Activated CD8-positive, alpha-beta memory T cell treated with anti-CD3 and anti-CD28 coated beads, Interleukin-2, amount 50 U/mL, for 4 hours (primary cell): Measurements from ENCODE around the gene HDAC9.

Experiments used
- DNase-seq: peaks from one replicate; pipeline ENCODE4 v3.0.0-alpha.2; 2020

HDAC9 gene

GRCh38 chr7:18494821-18495408 is 634 bp upstream of the HDAC9 start:
- no peak for DNase-seq

- no peak for DNase-seq
Observed at GRCh38 chr7:18496341-18496700, 772 bp downstream of the HDAC9 start.

- no peak for DNase-seq
Observed at GRCh38 chr7:18497082-18497481, 1.5 kb downstream of the HDAC9 start.

- DNase-seq = no peak
Observed at GRCh38 chr7:18497800-18498199, 2.3 kb downstream of the HDAC9 start.

- no peak for DNase-seq
Observed at GRCh38 chr7:18498341-18498740, 2.8 kb downstream of the HDAC9 start.

GRCh38 chr7:18499407-18500177 is 4.0 kb downstream of the HDAC9 start:
- DNase-seq = no peak

GRCh38 chr7:18503126-18503866 is 7.7 kb downstream of the HDAC9 start:
- no peak for DNase-seq

GRCh38 chr7:18504965-18505364 is 9.4 kb downstream of the HDAC9 start:
- no peak for DNase-seq

GRCh38 chr7:18505870-18506460 is 10.4 kb downstream of the HDAC9 start:
- DNase-seq = no peak

GRCh38 chr7:18508443-18509427 is 13.2 kb downstream of the HDAC9 start:
- DNase-seq = no peak

- DNase-seq = no peak
Observed at GRCh38 chr7:18509481-18509880, 13.9 kb downstream of the HDAC9 start.

- no peak for DNase-seq
Observed at GRCh38 chr7:18511351-18512140, 16.0 kb downstream of the HDAC9 start.

GRCh38 chr7:18513343-18513742 is 17.8 kb downstream of the HDAC9 start:
- DNase-seq = no peak

GRCh38 chr7:18515067-18515466 is 19.5 kb downstream of the HDAC9 start:
- DNase-seq = no peak

GRCh38 chr7:18517646-18518045 is 22.1 kb downstream of the HDAC9 start:
- no peak for DNase-seq

GRCh38 chr7:18518555-18518954 is 23.0 kb downstream of the HDAC9 start:
- DNase-seq = no peak

- no peak for DNase-seq
Observed at GRCh38 chr7:18520450-18521235, 25.1 kb downstream of the HDAC9 start.

GRCh38 chr7:18521236-18521589 is 25.7 kb downstream of the HDAC9 start:
- no peak for DNase-seq

GRCh38 chr7:18521945-18522566 is 26.5 kb downstream of the HDAC9 start:
- no peak for DNase-seq

GRCh38 chr7:18524248-18524647 is 28.7 kb downstream of the HDAC9 start:
- no peak for DNase-seq
